ENCODE data around the gene ADCYAP1R1.
"Not testable (repeated sequence)": the region's sequence is repeated elsewhere in the genome, so short reads cannot be mapped to it uniquely, and the experiment has no call there.

Gene ADCYAP1R1

DNA sequence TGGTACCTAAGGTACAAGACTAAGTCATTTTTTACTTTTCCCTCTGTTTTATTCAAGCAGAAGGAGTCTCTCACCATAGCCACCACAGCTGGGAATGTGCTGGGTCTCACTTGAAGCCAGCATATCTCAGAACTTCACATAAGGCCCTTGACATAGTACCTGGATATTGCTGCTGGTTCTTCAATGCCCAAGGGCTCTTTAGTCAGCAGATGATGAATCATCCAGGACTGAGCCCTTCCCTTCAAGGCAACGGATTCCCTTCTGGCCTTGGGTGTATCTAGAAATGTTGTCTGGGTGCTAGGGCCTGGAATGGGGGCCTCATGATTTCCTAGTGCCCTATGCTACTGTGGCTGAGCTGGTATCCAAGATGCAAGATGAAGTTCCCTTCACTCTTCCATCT is 93.9 kb downstream of the ADCYAP1R1 start:
- DNase-seq = no peak

DNA sequence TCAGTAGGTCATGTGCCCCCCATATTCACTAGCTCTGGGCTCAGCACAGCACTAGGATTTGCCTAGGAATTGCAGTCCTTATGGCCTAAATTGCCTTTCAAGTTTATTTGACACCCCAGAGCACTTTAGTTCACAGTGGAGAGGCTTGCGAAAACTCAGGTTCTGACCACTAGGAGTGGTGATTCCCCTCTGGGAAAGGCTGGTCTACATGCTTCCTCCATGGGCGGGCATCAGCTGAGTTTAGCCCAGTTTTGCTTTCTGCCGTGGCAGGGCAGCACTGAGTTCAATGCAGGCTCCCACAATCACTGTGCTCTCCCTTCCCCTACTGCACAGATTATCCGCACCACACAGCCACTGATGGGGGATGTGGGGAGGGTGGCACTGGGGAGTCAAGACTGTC is 94.4 kb downstream of the ADCYAP1R1 start:
- no peak for DNase-seq

DNA sequence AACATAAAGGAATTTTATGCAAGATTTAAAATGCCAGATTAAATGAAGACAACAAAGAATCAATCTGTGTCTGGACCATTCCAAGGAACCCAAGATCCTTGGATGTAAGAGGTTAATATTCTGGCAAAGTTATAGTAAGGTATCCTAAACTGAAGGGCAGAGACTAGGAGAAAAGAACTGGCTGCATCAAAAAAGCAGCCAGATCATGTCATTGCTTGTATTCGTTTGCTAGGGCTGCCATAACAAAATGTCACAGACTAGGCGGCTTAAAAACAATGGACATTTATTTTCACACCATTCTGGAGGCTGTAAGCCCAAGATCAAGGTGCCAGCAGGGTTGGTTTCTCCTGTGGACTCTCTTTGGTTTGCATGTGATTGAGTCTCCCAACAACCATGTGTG is 99.7 kb downstream of the ADCYAP1R1 start:
- DNase-seq = no peak

DNA sequence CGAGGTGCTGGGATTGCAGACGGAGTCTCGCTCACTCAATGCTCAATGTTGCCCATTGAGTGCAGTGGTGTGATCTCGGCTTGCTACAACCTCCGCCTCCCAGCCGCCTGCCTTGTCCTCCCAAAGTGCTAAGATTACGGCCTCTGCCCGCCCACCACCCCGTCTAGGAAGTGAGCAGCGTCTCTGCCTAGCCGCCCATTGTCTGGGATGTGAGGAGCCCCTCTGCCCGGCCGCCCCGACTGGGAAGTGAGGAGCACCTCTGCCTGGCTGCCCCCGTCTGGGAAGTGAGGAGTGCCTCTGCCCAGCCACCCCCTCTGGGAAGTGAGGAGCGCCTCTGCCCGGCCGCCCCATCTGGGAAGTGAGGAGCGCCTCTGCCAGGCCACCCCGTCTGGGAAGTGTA is 101.2 kb downstream of the ADCYAP1R1 start:
- DNase-seq = not testable (repeated sequence)

DNA sequence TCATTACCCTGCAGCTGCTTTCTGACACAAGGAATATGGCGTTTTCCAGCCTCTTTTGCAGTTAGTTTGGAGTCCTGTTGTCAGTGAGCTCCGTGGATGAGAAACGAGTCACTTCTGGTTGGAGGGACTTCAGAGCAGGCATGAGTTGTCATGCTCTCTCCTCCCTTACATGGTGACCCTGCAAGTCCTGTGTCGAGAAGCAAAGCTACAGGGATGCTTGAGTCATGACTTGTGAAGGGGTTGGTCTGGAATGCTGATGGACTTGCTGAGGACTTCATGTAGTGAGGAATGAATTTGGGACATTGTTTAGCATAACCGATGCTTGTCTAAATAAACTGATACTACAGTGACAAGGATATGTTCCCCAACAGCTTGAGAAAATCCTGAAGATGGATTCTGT is 108.8 kb downstream of the ADCYAP1R1 start:
- DNase-seq = no peak
